GM21737 (cell line): ENCODE measurements around the gene ADRM1.

Experiments
- ATAC-seq: cut with Tn5 transposase; IDR thresholded peaks from one replicate; pipeline ENCODE4 v1.9.1; 2021; ENCODE audit warnings: mild to moderate bottlenecking, moderate library complexity; ENCODE audit not compliant: unreplicated experiment

Gene ADRM1

GRCh38 chr20:62302341-62303061 lies at the start of gene ADRM1:
Gene ADRM1, plus strand, starts transcription at chr20:62302997. Its CDS starts 572 bp downstream, at chr20:62303569.
- ATAC-seq, result peak; percentile 80

- no peak for ATAC-seq
Measured at GRCh38 chr20:62253398-62253797, 49.4 kb upstream of the ADRM1 start.

GRCh38 chr20:62254021-62254724 lies 48.6 kb upstream of the ADRM1 start:
- no peak for ATAC-seq

- ATAC-seq, result no peak
Measured at GRCh38 chr20:62255976-62256375, 46.8 kb upstream of the ADRM1 start.

GRCh38 chr20:62258499-62259293 lies 44.1 kb upstream of the ADRM1 start:
- no peak for ATAC-seq

GRCh38 chr20:62259294-62259565 lies 43.6 kb upstream of the ADRM1 start:
- ATAC-seq, result no peak

GRCh38 chr20:62262064-62262463 lies 40.7 kb upstream of the ADRM1 start:
- no peak for ATAC-seq

GRCh38 chr20:62263396-62263795 lies 39.4 kb upstream of the ADRM1 start:
- ATAC-seq, result no peak

- no peak for ATAC-seq
Measured at GRCh38 chr20:62265365-62265764, 37.4 kb upstream of the ADRM1 start.

GRCh38 chr20:62266340-62266739 lies 36.5 kb upstream of the ADRM1 start:
- ATAC-seq, result no peak

GRCh38 chr20:62266851-62267250 lies 35.9 kb upstream of the ADRM1 start:
- no peak for ATAC-seq

- no peak for ATAC-seq
Measured at GRCh38 chr20:62267543-62267942, 35.3 kb upstream of the ADRM1 start.

- no peak for ATAC-seq
Measured at GRCh38 chr20:62268228-62268900, 34.4 kb upstream of the ADRM1 start.

GRCh38 chr20:62269378-62269777 lies 33.4 kb upstream of the ADRM1 start:
- ATAC-seq, result no peak

GRCh38 chr20:62269871-62270270 lies 32.9 kb upstream of the ADRM1 start:
- no peak for ATAC-seq

GRCh38 chr20:62272200-62272599 lies 30.6 kb upstream of the ADRM1 start:
- no peak for ATAC-seq

- no peak for ATAC-seq
Measured at GRCh38 chr20:62273416-62273815, 29.4 kb upstream of the ADRM1 start.

GRCh38 chr20:62274332-62274950 lies 28.4 kb upstream of the ADRM1 start:
- no peak for ATAC-seq

- ATAC-seq, result no peak
Measured at GRCh38 chr20:62275219-62275618, 27.6 kb upstream of the ADRM1 start.

- no peak for ATAC-seq
Measured at GRCh38 chr20:62276439-62276838, 26.4 kb upstream of the ADRM1 start.

GRCh38 chr20:62277253-62277652 lies 25.5 kb upstream of the ADRM1 start:
- ATAC-seq, result no peak
